DOHH2 (cell line): ENCODE measurements around the gene MTX2.

Experiments
- CTCF ChIP-seq: fragments of 200-600 bp; sonication (generic); IDR thresholded peaks from one replicate; pipeline ENCODE4 v1.5.1; 2014; ENCODE audit warnings: antibody characterized with exemption, mild to moderate bottlenecking, low read depth, low read length; ENCODE audit not compliant: poor library complexity, severe bottlenecking
- EZH2phosphoT487 ChIP-seq: fragments of 200-600 bp; sonication (generic); IDR thresholded peaks from 2 replicates; pipeline ENCODE4 v1.6.1; 2017; ENCODE audit warnings: borderline replicate concordance, mild to moderate bottlenecking, antibody characterized with exemption, low read length, moderate library complexity, mixed read lengths

GRCh38 chr2:176380341-176380740, 111.1 kb downstream of the MTX2 start:
- TF ChIP-seq CTCF = no peak
- no peak for TF ChIP-seq EZH2phosphoT487
